Right atrium auricular region (tissue), 2 donors: ENCODE data around the gene CYYR1. TPM values are rescaled to one million over a fixed set of nuclear protein-coding genes. Genes with fewer than 3 reads are reported as not detected.

Experiments
- DNase-seq: peaks from one replicate; pipeline ENCODE4 v3.0.0-alpha.2; 2019; ENCODE audit warnings: low spot score
- H3K27ac ChIP-seq, 2 donors: fragments of 200-600 bp; sonication (generic); 1 replicate in 1 of 2; 2 replicates in 1 of 2; pipeline ENCODE4 v1.5.1; 2016 to 2019
- H3K27me3 ChIP-seq, 2 donors: fragments of 200-600 bp; sonication (generic); one replicate each; pipeline versions ENCODE4 v1.5.1 to v1.6.0; 2017 to 2019
- H3K36me3 ChIP-seq: fragments of 200-600 bp; sonication (generic); one replicate; pipeline ENCODE4 v1.5.1; 2016
- H3K4me1 ChIP-seq, 2 donors: fragments of 200-600 bp; sonication (generic); one replicate each; pipeline versions ENCODE4 v1.5.1 to v1.6.0; 2017 to 2019
- H3K4me3 ChIP-seq, 2 donors: fragments of 200-600 bp; sonication (generic); 1 replicate in 1 of 2; 2 replicates in 1 of 2; pipeline ENCODE4 v1.5.1; 2017 to 2019; ENCODE audit warnings: mild to moderate bottlenecking in 1 of 2, moderate library complexity in 1 of 2
- H3K9me3 ChIP-seq, 2 donors: fragments of 200-600 bp; sonication (generic); one replicate each; pipeline ENCODE4 v1.5.1; 2019
- CTCF ChIP-seq, 2 donors: fragments of 200-600 bp; sonication (generic); IDR thresholded peaks; one replicate each; pipeline ENCODE4 v1.5.1; 2019; ENCODE audit warnings: antibody characterized with exemption in 2 of 2
- total RNA-seq, 2 donors: library from RNA; depleted of rRNA; stranded (reverse); fragments of >200 nt; gene quantifications; one replicate each; pipeline ENCODE4 v1.1.0, GENCODE V29; 2016

The CYYR1 gene
- total RNA-seq, 2 donors from 2014 or later, result 9.6 to 36.7 TPM

GRCh38 chr21:26453267-26453666 is 119.8 kb downstream of the CYYR1 start:
- no peak for TF ChIP-seq CTCF (IDR thresholded peaks at IDR 0.05)
- no peak for DNase-seq
- no peak overlapping the region for H3K27ac ChIP-seq
- no peak overlapping the region for H3K4me3 ChIP-seq
- no peaks in the 10 kb centered on the region for H3K36me3 ChIP-seq
- H3K9me3 ChIP-seq, result no peaks in the 10 kb centered on the region
- no peaks in the 10 kb centered on the region for H3K4me1 ChIP-seq
- H3K27me3 ChIP-seq, result no peaks in the 10 kb centered on the region

- no peak for DNase-seq
- no peak overlapping the region for H3K4me3 ChIP-seq
- H3K36me3 ChIP-seq, result no peaks in the 10 kb centered on the region
- no peak overlapping the region for H3K27ac ChIP-seq
- H3K9me3 ChIP-seq, result no peaks in the 10 kb centered on the region
- H3K27me3 ChIP-seq, result no peaks in the 10 kb centered on the region
- TF ChIP-seq CTCF (IDR thresholded peaks at IDR 0.05), result no peak
- no peaks in the 10 kb centered on the region for H3K4me1 ChIP-seq
Observed at GRCh38 chr21:26451081-26451740, 121.9 kb downstream of the CYYR1 start.

GRCh38 chr21:26449161-26449560 is 123.9 kb downstream of the CYYR1 start:
- peak overlapping the region in 1 of 2 donors; percentile 25 for H3K27ac ChIP-seq
- no peaks in the 10 kb centered on the region for H3K4me1 ChIP-seq
- H3K4me3 ChIP-seq, result no peak overlapping the region

GRCh38 chr21:26448751-26449150 is 124.3 kb downstream of the CYYR1 start:
- no peak overlapping the region for H3K4me3 ChIP-seq
- TF ChIP-seq CTCF (IDR thresholded peaks at IDR 0.05), result no peak

More at GRCh38 chr21:26449161-26449560, 123.9 kb downstream of the CYYR1 start:
- Histone ChIP-seq H3K36me3 (no peaks in the 10 kb centered on the region), H3K27me3 (no peaks in the 10 kb centered on the region), H3K9me3 (no peaks in the 10 kb centered on the region)
- no peak for DNase-seq
- TF ChIP-seq CTCF (IDR thresholded peaks at IDR 0.05), result no peak

GRCh38 chr21:26447932-26448475 is 125.1 kb downstream of the CYYR1 start:
- no peaks in the 10 kb centered on the region for H3K27me3 ChIP-seq
- no peak overlapping the region for H3K27ac ChIP-seq
- no peak for TF ChIP-seq CTCF (IDR thresholded peaks at IDR 0.05)

More at GRCh38 chr21:26448751-26449150, 124.3 kb downstream of the CYYR1 start:
- no peaks in the 10 kb centered on the region for H3K4me1 ChIP-seq
- DNase-seq, result no peak
- no peaks in the 10 kb centered on the region for H3K9me3 ChIP-seq
- H3K36me3 ChIP-seq, result no peaks in the 10 kb centered on the region
- H3K27me3 ChIP-seq, result no peaks in the 10 kb centered on the region
- H3K27ac ChIP-seq, result peak overlapping the region in 1 of 2 donors; percentile 25

More at GRCh38 chr21:26447932-26448475, 125.1 kb downstream of the CYYR1 start:
- Histone ChIP-seq H3K4me3 (no peak overlapping the region), H3K9me3 (no peaks in the 10 kb centered on the region), H3K4me1 (no peaks in the 10 kb centered on the region), H3K36me3 (no peaks in the 10 kb centered on the region)
- DNase-seq, result no peak
